HepG2 (cell line): ENCODE measurements around the gene RPF1. TPM values are rescaled to one million over a fixed set of nuclear protein-coding genes. Genes with fewer than 3 reads are reported as not detected.
A peak's percentile ranks its signal among the peaks of the same experiment; 100 is the strongest.

ENCODE experiments used
- DMAP1 ChIP-seq: IDR thresholded peaks from 2 replicates; pipeline ENCODE4 v1.6.1; 2016
- FIP1L1 ChIP-seq: fragments of 200-400 bp; formaldehyde crosslinking; IDR thresholded peaks from 2 replicates; pipeline ENCODE4 v1.6.1; 2018; ENCODE audit warnings: low read depth, mild to moderate bottlenecking, low read length, moderate library complexity, borderline replicate concordance; ENCODE audit not compliant: insufficient read depth
- FLYWCH1 ChIP-seq: sonication (generic); formaldehyde crosslinking; IDR thresholded peaks from 2 replicates; pipeline ENCODE4 v1.8.1; 2023; ENCODE audit warnings: mild to moderate bottlenecking, missing genetic modification reagents
- HNRNPL ChIP-seq: fragments of 200-400 bp; formaldehyde crosslinking; IDR thresholded peaks from 2 replicates; pipeline ENCODE4 v1.6.1; 2017; ENCODE audit warnings: mild to moderate bottlenecking, low read depth, low read length
- NFE2 ChIP-seq: sonication (generic); formaldehyde crosslinking; IDR thresholded peaks from 2 replicates; pipeline ENCODE4 v1.4.0; 2020; ENCODE audit warnings: missing genetic modification reagents
- SOX6 ChIP-seq, 2 experiments: fragments of 450-650 bp in 1 of 2; sonication (generic) in 1 of 2; formaldehyde crosslinking in 1 of 2; IDR thresholded peaks; 2 replicates each; pipeline versions ENCODE4 v1.4.0 to v1.6.1; 2017 to 2020; ENCODE audit warnings: antibody characterized with exemption in 1 of 2, mild to moderate bottlenecking in 1 of 2, missing genetic modification reagents in 1 of 2
- THAP11 ChIP-seq: IDR thresholded peaks from 2 replicates; pipeline ENCODE4 v1.6.1; 2016; ENCODE audit warnings: missing biosample characterization, missing genetic modification reagents
- ZBTB1 ChIP-seq: sonication (generic); formaldehyde crosslinking; IDR thresholded peaks from 2 replicates; pipeline ENCODE4 v1.4.0; 2020; ENCODE audit warnings: missing genetic modification reagents, borderline replicate concordance
- ZKSCAN8 ChIP-seq: IDR thresholded peaks from 2 replicates; pipeline ENCODE4 v1.6.1; 2016; ENCODE audit warnings: borderline replicate concordance, missing genetic modification reagents, missing compliant biosample characterization
- ZNF30 ChIP-seq: sonication (generic); formaldehyde crosslinking; IDR thresholded peaks from 2 replicates; pipeline ENCODE4 v1.5.0; 2020; ENCODE audit warnings: mild to moderate bottlenecking, missing genetic modification reagents
- ZNF33B ChIP-seq: sonication (generic); formaldehyde crosslinking; IDR thresholded peaks from 2 replicates; pipeline ENCODE4 v1.5.1; 2020; ENCODE audit warnings: mild to moderate bottlenecking, missing genetic modification reagents
- ZNF678 ChIP-seq: sonication (generic); formaldehyde crosslinking; IDR thresholded peaks from 2 replicates; pipeline ENCODE4 v1.4.0; 2020; ENCODE audit warnings: mild to moderate bottlenecking, missing genetic modification reagents
- ZNF766 ChIP-seq: sonication (generic); formaldehyde crosslinking; IDR thresholded peaks from 2 replicates; pipeline ENCODE4 v1.5.0; 2020; ENCODE audit warnings: missing genetic modification reagents, borderline replicate concordance
- ZNF790 ChIP-seq: sonication (generic); formaldehyde crosslinking; IDR thresholded peaks from 2 replicates; pipeline ENCODE4 v1.8.0; 2022; ENCODE audit warnings: missing genetic modification reagents, mild to moderate bottlenecking, borderline replicate concordance
- ZNF850 ChIP-seq: sonication (generic); formaldehyde crosslinking; conservative IDR thresholded peaks from 2 replicates; pipeline ENCODE4 v1.9.0; 2021; ENCODE audit warnings: mild to moderate bottlenecking, missing genetic modification reagents
- polyA plus RNA-seq, 8 experiments: library from polyadenylated mRNA; depleted of rRNA in 3 of 8; stranded (reverse) in 7 of 8; unstranded in 1 of 8; fragments of >200 nt; fragmentation: Illumina TruSeq in 4 of 8; extraction: Trizol in 4 of 8; gene quantifications; 2 replicates each; pipeline versions ENCODE4 v1.2.1 to v1.2.3, GENCODE V29; 2011 to 2016; ENCODE audit warnings: low read depth in 4 of 8, missing spikeins in 1 of 8, mixed read lengths in 1 of 8; ENCODE audit not compliant: insufficient read depth in 1 of 8
- total RNA-seq, 5 experiments: library from RNA; depleted of rRNA; stranded (reverse); fragments of >200 nt; fragmentation: Illumina TruSeq; extraction: Trizol; gene quantifications; 2 replicates each; pipeline ENCODE4 v1.2.3, GENCODE V29; 2016; ENCODE audit warnings: low read depth in 1 of 5
- TF ChIP-seq, protein P1 (sequence below): sonication (generic); formaldehyde crosslinking; conservative IDR thresholded peaks from 2 replicates; pipeline ENCODE4 v1.8.0; 2022; ENCODE audit warnings: missing genetic modification reagents
- TF ChIP-seq, protein P2 (sequence below): conservative IDR thresholded peaks from 2 replicates; pipeline ENCODE4 v1.6.1; 2018; ENCODE audit warnings: missing genetic modification reagents
- TF ChIP-seq, protein P3 (sequence below): sonication (generic); formaldehyde crosslinking; IDR thresholded peaks from 2 replicates; pipeline ENCODE4 v1.5.0; 2020; ENCODE audit warnings: missing genetic modification reagents
- TF ChIP-seq, protein P4 (sequence below): sonication (generic); formaldehyde crosslinking; IDR thresholded peaks from 2 replicates; pipeline ENCODE4 v1.4.0; 2020; ENCODE audit warnings: mild to moderate bottlenecking, missing genetic modification reagents
- TF ChIP-seq, protein P5 (sequence below): sonication (generic); formaldehyde crosslinking; IDR thresholded peaks from 2 replicates; pipeline ENCODE4 v1.4.0; 2020; ENCODE audit warnings: missing genetic modification reagents, borderline replicate concordance
- TF ChIP-seq, protein P6 (sequence below): fragments of 450-650 bp; IDR thresholded peaks from 2 replicates; pipeline ENCODE4 v1.6.1; 2017

The RPF1 gene
- total and polyA plus RNA-seq, 2 of the 13 experiments (the other 11 are each of a cell fraction or from before 2014, with no cell fraction given) = 23.0 to 39.0 TPM

DNA sequence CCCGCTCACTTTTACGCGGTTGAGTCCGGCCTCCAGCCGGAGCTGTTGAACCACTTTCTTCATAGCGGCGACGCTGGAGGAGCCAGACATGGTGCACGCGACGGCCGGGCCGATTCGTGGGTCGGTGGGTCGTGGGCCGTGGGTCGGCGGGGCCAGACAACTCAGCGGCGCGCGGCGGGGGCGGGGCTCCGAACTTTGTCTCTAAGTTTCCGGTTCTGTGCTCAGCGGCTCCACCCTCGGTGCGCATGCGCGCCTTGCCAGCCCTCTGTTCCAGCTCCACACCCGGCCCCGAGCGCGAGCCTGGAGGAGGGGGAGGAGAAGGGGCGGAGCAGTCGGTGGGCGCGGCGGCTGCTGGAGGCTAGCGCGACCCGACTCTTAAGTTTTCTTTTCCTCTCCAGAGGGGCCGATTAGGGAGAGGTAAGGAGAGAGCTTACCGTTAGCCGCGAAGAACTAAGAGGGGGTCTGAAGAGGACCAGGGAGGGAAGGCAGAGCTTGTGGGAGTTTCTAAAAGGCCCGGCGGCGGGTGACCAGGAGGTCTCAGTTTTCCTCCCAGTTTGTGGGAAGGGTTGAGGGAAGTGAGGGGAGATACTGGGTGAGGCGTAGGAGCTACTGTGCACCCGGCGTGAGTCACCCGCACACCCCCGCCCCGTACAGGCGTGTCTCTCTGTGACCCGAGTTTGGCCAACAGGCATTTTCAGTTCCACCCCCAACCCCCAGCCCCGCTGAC, 27.1 kb downstream of the RPF1 start, which contains the start of the genes GNG5 and SPATA1 (continued):
- TF ChIP-seq, protein P1, sequence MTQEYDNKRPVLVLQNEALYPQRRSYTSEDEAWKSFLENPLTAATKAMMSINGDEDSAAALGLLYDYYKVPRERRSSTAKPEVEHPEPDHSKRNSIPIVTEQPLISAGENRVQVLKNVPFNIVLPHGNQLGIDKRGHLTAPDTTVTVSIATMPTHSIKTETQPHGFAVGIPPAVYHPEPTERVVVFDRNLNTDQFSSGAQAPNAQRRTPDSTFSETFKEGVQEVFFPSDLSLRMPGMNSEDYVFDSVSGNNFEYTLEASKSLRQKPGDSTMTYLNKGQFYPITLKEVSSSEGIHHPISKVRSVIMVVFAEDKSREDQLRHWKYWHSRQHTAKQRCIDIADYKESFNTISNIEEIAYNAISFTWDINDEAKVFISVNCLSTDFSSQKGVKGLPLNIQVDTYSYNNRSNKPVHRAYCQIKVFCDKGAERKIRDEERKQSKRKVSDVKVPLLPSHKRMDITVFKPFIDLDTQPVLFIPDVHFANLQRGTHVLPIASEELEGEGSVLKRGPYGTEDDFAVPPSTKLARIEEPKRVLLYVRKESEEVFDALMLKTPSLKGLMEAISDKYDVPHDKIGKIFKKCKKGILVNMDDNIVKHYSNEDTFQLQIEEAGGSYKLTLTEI = no peak
- TF ChIP-seq ZBTB1 (CRISPR knock-in tag) = no peak
- TF ChIP-seq, protein P2, sequence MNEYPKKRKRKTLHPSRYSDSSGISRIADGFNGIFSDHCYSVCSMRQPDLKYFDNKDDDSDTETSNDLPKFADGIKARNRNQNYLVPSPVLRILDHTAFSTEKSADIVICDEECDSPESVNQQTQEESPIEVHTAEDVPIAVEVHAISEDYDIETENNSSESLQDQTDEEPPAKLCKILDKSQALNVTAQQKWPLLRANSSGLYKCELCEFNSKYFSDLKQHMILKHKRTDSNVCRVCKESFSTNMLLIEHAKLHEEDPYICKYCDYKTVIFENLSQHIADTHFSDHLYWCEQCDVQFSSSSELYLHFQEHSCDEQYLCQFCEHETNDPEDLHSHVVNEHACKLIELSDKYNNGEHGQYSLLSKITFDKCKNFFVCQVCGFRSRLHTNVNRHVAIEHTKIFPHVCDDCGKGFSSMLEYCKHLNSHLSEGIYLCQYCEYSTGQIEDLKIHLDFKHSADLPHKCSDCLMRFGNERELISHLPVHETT (CRISPR knock-in tag) = no peak; the same call in 1 of the 2 replicates
- peak; percentile 6 for TF ChIP-seq THAP11
- TF ChIP-seq, protein P3, sequence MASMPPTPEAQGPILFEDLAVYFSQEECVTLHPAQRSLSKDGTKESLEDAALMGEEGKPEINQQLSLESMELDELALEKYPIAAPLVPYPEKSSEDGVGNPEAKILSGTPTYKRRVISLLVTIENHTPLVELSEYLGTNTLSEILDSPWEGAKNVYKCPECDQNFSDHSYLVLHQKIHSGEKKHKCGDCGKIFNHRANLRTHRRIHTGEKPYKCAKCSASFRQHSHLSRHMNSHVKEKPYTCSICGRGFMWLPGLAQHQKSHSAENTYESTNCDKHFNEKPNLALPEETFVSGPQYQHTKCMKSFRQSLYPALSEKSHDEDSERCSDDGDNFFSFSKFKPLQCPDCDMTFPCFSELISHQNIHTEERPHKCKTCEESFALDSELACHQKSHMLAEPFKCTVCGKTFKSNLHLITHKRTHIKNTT = no peak
- TF ChIP-seq FIP1L1 = no peak
- TF ChIP-seq NFE2 (CRISPR knock-in tag) = no peak
- TF ChIP-seq, protein P4, sequence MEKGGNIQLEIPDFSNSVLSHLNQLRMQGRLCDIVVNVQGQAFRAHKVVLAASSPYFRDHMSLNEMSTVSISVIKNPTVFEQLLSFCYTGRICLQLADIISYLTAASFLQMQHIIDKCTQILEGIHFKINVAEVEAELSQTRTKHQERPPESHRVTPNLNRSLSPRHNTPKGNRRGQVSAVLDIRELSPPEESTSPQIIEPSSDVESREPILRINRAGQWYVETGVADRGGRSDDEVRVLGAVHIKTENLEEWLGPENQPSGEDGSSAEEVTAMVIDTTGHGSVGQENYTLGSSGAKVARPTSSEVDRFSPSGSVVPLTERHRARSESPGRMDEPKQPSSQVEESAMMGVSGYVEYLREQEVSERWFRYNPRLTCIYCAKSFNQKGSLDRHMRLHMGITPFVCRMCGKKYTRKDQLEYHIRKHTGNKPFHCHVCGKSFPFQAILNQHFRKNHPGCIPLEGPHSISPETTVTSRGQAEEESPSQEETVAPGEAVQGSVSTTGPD (CRISPR knock-in tag) = no peak
- no peak; the same call in 1 of the 2 replicates for TF ChIP-seq ZKSCAN8 (CRISPR knock-in tag)
- no peak for TF ChIP-seq ZNF790
- TF ChIP-seq DMAP1 = peak; percentile 74; the same call in 1 of the 2 replicates
- 0 out of 2 replicates have a peak, but pooled peaks have one; percentile 34 for TF ChIP-seq ZNF678 (CRISPR knock-in tag)
- no peak for TF ChIP-seq ZNF850 (CRISPR knock-in tag)
- peak; percentile 20; the same call in 1 of the 2 replicates for TF ChIP-seq HNRNPL
- TF ChIP-seq SOX6 (IDR thresholded peaks at IDR 0.05) = no peak
- peak; percentile 70 for TF ChIP-seq SOX6 (CRISPR knock-in tag; IDR thresholded peaks at IDR 0.05)
- no peak for TF ChIP-seq FLYWCH1 (CRISPR knock-in tag)
- 0 out of 2 replicates have a peak, but pooled peaks have one; percentile 64 for TF ChIP-seq ZNF766 (CRISPR knock-in tag)
- no peak for TF ChIP-seq ZNF30
- TF ChIP-seq, protein P5, sequence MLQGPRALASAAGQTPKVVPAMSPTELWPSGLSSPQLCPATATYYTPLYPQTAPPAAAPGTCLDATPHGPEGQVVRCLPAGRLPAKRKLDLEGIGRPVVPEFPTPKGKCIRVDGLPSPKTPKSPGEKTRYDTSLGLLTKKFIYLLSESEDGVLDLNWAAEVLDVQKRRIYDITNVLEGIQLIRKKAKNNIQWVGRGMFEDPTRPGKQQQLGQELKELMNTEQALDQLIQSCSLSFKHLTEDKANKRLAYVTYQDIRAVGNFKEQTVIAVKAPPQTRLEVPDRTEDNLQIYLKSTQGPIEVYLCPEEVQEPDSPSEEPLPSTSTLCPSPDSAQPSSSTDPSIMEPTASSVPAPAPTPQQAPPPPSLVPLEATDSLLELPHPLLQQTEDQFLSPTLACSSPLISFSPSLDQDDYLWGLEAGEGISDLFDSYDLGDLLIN (CRISPR knock-in tag) = no peak
- no peak for TF ChIP-seq ZNF33B (CRISPR knock-in tag)
- TF ChIP-seq, protein P6, sequence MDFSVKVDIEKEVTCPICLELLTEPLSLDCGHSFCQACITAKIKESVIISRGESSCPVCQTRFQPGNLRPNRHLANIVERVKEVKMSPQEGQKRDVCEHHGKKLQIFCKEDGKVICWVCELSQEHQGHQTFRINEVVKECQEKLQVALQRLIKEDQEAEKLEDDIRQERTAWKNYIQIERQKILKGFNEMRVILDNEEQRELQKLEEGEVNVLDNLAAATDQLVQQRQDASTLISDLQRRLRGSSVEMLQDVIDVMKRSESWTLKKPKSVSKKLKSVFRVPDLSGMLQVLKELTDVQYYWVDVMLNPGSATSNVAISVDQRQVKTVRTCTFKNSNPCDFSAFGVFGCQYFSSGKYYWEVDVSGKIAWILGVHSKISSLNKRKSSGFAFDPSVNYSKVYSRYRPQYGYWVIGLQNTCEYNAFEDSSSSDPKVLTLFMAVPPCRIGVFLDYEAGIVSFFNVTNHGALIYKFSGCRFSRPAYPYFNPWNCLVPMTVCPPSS = no peak
